HCT116 (cell line): ENCODE data around the gene AUTS2. TPM values are rescaled to one million over a fixed set of nuclear protein-coding genes. Genes with fewer than 3 reads are reported as not detected.

Experiments
- ATAC-seq: fragments of 200-7000 bp; cut with Tn5 transposase; 2 replicates; pipeline ENCODE4 v1.9.1; 2020; ENCODE audit warnings: mild to moderate bottlenecking, moderate library complexity
- BruUV-seq: library from RNA; stranded (reverse); fragments of 400-500 nt; replicated peaks from 2 replicates; lab custom pipeline; 2021; lab: Mats Ljungman, UMichigan
- CTCF ChIA-PET: fragments of 300-600 bp; sonication (Branson Sonifier 250); formaldehyde crosslinking; loops from one replicate; lab custom pipeline; 2021; ENCODE audit warnings: antibody characterized with exemption; lab: Charles Lee
- POLR2A ChIA-PET: fragments of 300-600, 350-600 bp; sonication (Branson Sonifier 250); formaldehyde crosslinking; loops from one replicate; lab custom pipeline; 2021; ENCODE audit warnings: antibody characterized with exemption; lab: Charles Lee
- RAD21 ChIA-PET, 2 experiments: fragments of 300-600 bp; sonication (Branson Sonifier 250); formaldehyde crosslinking; loops; one replicate each; lab custom pipeline; 2023; ENCODE audit warnings: low total read pairs in 2 of 2; ENCODE audit not compliant: uncharacterized antibody in 2 of 2, unreplicated experiment in 2 of 2, low non-redundant PET in 1 of 2; lab: Charles Lee
- DNase-seq: peaks from one replicate; pipeline ENCODE4 v3.0.0-alpha.2; 2010; ENCODE audit warnings: low read depth, low spot score
- H2AFZ ChIP-seq: fragments of 200-600 bp; shearing (Covaris generic), sonication (generic); 2 replicates; pipeline ENCODE4 v1.6.1; 2017; ENCODE audit warnings: low read depth, mixed run types, mixed read lengths, antibody characterized with exemption, low read length; ENCODE audit not compliant: poor library complexity, severe bottlenecking
- H3K27ac ChIP-seq: 2 replicates; pipeline ENCODE4 v1.5.1; 2012; ENCODE audit warnings: low read depth, low read length
- H3K27me3 ChIP-seq: fragments of 200-600 bp; sonication (generic); 2 replicates; pipeline ENCODE4 v1.6.1; 2016; ENCODE audit warnings: mixed run types, low read length, mixed read lengths; ENCODE audit not compliant: insufficient read depth
- H3K36me3 ChIP-seq, 2 experiments: fragments of 200-500 bp in 1 of 2; fragments of 200-600 bp in 1 of 2; sonication (Bioruptor generic) in 1 of 2; sonication (generic) in 1 of 2; 2 replicates each; pipeline versions ENCODE4 v1.5.1 to v1.6.1; 2014 to 2016; ENCODE audit warnings: low read length in 2 of 2, inconsistent platforms in 1 of 2, mixed read lengths in 1 of 2, mixed run types in 1 of 2; ENCODE audit not compliant: insufficient read depth in 2 of 2, control insufficient read depth in 1 of 2
- H3K4me1 ChIP-seq, 2 experiments: fragments of 200-600 bp in 1 of 2; sonication (generic) in 1 of 2; 2 replicates each; pipeline versions ENCODE4 v1.5.1 to v1.6.1; 2012 to 2017; ENCODE audit warnings: low read length in 2 of 2, inconsistent platforms in 1 of 2, mild to moderate bottlenecking in 1 of 2, mixed read lengths in 1 of 2, mixed run types in 1 of 2, moderate library complexity in 1 of 2; ENCODE audit not compliant: insufficient read depth in 2 of 2, control insufficient read depth in 1 of 2
- H3K4me2 ChIP-seq: fragments of 200-600 bp; sonication (generic); 2 replicates; pipeline ENCODE4 v1.6.1; 2017; ENCODE audit warnings: mixed run types, low read length, mixed read lengths
- H3K4me3 ChIP-seq, 2 experiments: fragments of 200-600 bp in 1 of 2; sonication (generic) in 1 of 2; replicated peaks in 1 of 2; 2 replicates each; pipeline ENCODE4 v1.5.1; 2011 to 2016; ENCODE audit warnings: low read length in 2 of 2, control low read depth in 1 of 2, low read depth in 1 of 2, mild to moderate bottlenecking in 1 of 2, mixed read lengths in 1 of 2, mixed run types in 1 of 2
- H3K79me2 ChIP-seq: fragments of 200-600 bp; sonication (generic); 2 replicates; pipeline ENCODE4 v1.6.1; 2017; ENCODE audit warnings: mild to moderate bottlenecking, mixed run types, low read length, moderate library complexity, mixed read lengths; ENCODE audit not compliant: insufficient read depth
- H3K9ac ChIP-seq: fragments of 200-600 bp; sonication (generic); 2 replicates; pipeline ENCODE4 v1.6.1; 2016; ENCODE audit warnings: low read length, mixed read lengths
- H3K9me2 ChIP-seq: fragments of 200-600 bp; sonication (generic), shearing (Covaris generic); 2 replicates; pipeline ENCODE4 v1.6.1; 2017; ENCODE audit warnings: mixed run types, mild to moderate bottlenecking, moderate library complexity; ENCODE audit not compliant: insufficient read depth
- H3K9me3 ChIP-seq, 2 experiments: fragments of 200-500 bp in 1 of 2; fragments of 200-600 bp in 1 of 2; sonication (Bioruptor generic) in 1 of 2; sonication (generic) in 1 of 2; 2 replicates each; pipeline ENCODE4 v1.6.1; 2014 to 2017; ENCODE audit warnings: low read length in 2 of 2, mixed read lengths in 2 of 2, inconsistent platforms in 1 of 2, low read depth in 1 of 2, mild to moderate bottlenecking in 1 of 2, mixed run types in 1 of 2, moderate library complexity in 1 of 2; ENCODE audit not compliant: control insufficient read depth in 1 of 2, insufficient read depth in 1 of 2
- H4K20me1 ChIP-seq: fragments of 200-600 bp; sonication (generic), shearing (Covaris generic); 2 replicates; pipeline ENCODE4 v1.6.1; 2017; ENCODE audit warnings: mixed run types, mild to moderate bottlenecking, moderate library complexity; ENCODE audit not compliant: insufficient read depth
- CBX3 ChIP-seq: IDR thresholded peaks from 2 replicates; pipeline ENCODE4 v1.6.1; 2012; ENCODE audit warnings: low read depth
- CEBPB ChIP-seq: IDR thresholded peaks from 2 replicates; pipeline ENCODE4 v1.6.1; 2012; ENCODE audit warnings: low read depth
- EGR1 ChIP-seq: IDR thresholded peaks from 2 replicates; pipeline ENCODE4 v1.6.1; 2012; ENCODE audit warnings: low read depth
- ELF1 ChIP-seq: IDR thresholded peaks from 2 replicates; pipeline ENCODE4 v1.6.1; 2012; ENCODE audit warnings: low read depth, borderline replicate concordance
- EZH2phosphoT487 ChIP-seq: fragments of 200-600 bp; IDR thresholded peaks from 2 replicates; pipeline ENCODE4 v1.6.1; 2018; ENCODE audit warnings: antibody characterized with exemption, borderline replicate concordance
- JUND ChIP-seq: IDR thresholded peaks from 2 replicates; pipeline ENCODE4 v1.6.1; 2012
- SIN3A ChIP-seq: IDR thresholded peaks from 2 replicates; pipeline ENCODE4 v1.6.1; 2012; ENCODE audit warnings: low read depth
- SP1 ChIP-seq: IDR thresholded peaks from 2 replicates; pipeline ENCODE4 v1.6.1; 2012; ENCODE audit warnings: low read depth
- YY1 ChIP-seq: IDR thresholded peaks from 2 replicates; pipeline ENCODE4 v1.6.1; 2011; ENCODE audit warnings: low read length, low read depth, moderate library complexity, mild to moderate bottlenecking; ENCODE audit not compliant: insufficient replicate concordance; ENCODE audit errors: extremely low read depth
- ZFX ChIP-seq: fragments of 450-650 bp; IDR thresholded peaks from 2 replicates; pipeline ENCODE4 v1.6.1; 2017
- ZNF274 ChIP-seq: fragments of 200-500 bp; sonication (Bioruptor generic); IDR thresholded peaks from 2 replicates; pipeline ENCODE4 v1.6.1; 2014; ENCODE audit warnings: mild to moderate bottlenecking, low read depth, low read length, inconsistent platforms
- intact Hi-C: fragments of 100-400 bp; cut with micrococcal nuclease; formaldehyde crosslinking; loops from 2 replicates; pipeline ENCODE4 v1.10.0; 2022
- total RNA-seq: library from RNA; stranded (reverse); gene quantifications from one replicate; pipeline ENCODE4 v1.2.1, GENCODE V29; 2021; ENCODE audit not compliant: unreplicated experiment
- TF ChIP-seq, protein P1 (sequence below): IDR thresholded peaks from 2 replicates; pipeline ENCODE4 v1.6.1; 2012
- TF ChIP-seq, protein P2 (sequence below): IDR thresholded peaks from 2 replicates; pipeline ENCODE4 v1.6.1; 2011; ENCODE audit warnings: mild to moderate bottlenecking, low read length, moderate library complexity; ENCODE audit not compliant: insufficient replicate concordance; ENCODE audit errors: extremely low read depth
- TF ChIP-seq, protein P3 (sequence below): IDR thresholded peaks from 2 replicates; pipeline ENCODE4 v1.6.1; 2012; ENCODE audit warnings: low read depth
- TF ChIP-seq, protein P4 (sequence below): IDR thresholded peaks from 2 replicates; pipeline ENCODE4 v1.6.1; 2012

The AUTS2 gene
- total RNA-seq, 1 experiment from 2014 or later, result 0.93 TPM

DNA sequence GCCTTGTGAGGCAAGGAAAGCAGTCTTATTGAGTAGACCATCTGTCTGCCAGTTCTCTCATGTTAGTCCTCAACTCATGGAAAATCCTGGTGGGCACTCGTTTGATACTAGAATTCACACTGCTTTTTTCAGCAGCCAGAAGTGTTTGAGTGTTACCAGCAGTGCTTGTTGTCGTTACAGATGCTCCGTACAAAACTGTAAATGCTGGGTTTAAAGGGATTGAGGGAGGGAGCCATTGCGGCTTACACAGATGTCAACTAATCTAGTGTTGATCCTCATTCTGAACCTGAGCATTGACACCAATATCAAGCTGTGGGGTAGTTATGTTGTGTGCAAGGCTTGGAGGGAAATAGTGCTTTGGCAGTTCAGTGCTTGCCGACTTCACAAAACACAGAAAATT, 348.6 kb downstream of the AUTS2 start:
- Histone ChIP-seq H3K4me2 (no peak overlapping the region), H4K20me1 (no peaks in the 10 kb centered on the region), H3K9me2 (no peaks in the 10 kb centered on the region), H3K4me1 (no peaks in the 10 kb centered on the region), H3K4me3 (no peak overlapping the region), H2AFZ (no peak overlapping the region), H3K36me3 (no peaks in the 10 kb centered on the region; a peak in 1 of 4 replicates), H3K27me3 (no peaks in the 10 kb centered on the region), H3K27ac (no peak overlapping the region), H3K9ac (no peak overlapping the region), H3K79me2 (no peaks in the 10 kb centered on the region), H3K9me3 (peaks cover 3 to 29% of the 10 kb centered on the region in 2 experiments; a peak in 2 of 4 replicates)
- TF ChIP-seq ZFX, result no peak
- TF ChIP-seq SIN3A, result no peak
- TF ChIP-seq, protein P1, sequence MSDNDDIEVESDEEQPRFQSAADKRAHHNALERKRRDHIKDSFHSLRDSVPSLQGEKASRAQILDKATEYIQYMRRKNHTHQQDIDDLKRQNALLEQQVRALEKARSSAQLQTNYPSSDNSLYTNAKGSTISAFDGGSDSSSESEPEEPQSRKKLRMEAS, result no peak
- TF ChIP-seq SP1, result no peak
- TF ChIP-seq EZH2phosphoT487, result no peak
- no peak for TF ChIP-seq CBX3
- TF ChIP-seq, protein P2, sequence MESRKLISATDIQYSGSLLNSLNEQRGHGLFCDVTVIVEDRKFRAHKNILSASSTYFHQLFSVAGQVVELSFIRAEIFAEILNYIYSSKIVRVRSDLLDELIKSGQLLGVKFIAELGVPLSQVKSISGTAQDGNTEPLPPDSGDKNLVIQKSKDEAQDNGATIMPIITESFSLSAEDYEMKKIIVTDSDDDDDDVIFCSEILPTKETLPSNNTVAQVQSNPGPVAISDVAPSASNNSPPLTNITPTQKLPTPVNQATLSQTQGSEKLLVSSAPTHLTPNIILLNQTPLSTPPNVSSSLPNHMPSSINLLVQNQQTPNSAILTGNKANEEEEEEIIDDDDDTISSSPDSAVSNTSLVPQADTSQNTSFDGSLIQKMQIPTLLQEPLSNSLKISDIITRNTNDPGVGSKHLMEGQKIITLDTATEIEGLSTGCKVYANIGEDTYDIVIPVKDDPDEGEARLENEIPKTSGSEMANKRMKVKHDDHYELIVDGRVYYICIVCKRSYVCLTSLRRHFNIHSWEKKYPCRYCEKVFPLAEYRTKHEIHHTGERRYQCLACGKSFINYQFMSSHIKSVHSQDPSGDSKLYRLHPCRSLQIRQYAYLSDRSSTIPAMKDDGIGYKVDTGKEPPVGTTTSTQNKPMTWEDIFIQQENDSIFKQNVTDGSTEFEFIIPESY, result no peak
- no peak for TF ChIP-seq YY1
- no peak for TF ChIP-seq ELF1
- TF ChIP-seq, protein P3, sequence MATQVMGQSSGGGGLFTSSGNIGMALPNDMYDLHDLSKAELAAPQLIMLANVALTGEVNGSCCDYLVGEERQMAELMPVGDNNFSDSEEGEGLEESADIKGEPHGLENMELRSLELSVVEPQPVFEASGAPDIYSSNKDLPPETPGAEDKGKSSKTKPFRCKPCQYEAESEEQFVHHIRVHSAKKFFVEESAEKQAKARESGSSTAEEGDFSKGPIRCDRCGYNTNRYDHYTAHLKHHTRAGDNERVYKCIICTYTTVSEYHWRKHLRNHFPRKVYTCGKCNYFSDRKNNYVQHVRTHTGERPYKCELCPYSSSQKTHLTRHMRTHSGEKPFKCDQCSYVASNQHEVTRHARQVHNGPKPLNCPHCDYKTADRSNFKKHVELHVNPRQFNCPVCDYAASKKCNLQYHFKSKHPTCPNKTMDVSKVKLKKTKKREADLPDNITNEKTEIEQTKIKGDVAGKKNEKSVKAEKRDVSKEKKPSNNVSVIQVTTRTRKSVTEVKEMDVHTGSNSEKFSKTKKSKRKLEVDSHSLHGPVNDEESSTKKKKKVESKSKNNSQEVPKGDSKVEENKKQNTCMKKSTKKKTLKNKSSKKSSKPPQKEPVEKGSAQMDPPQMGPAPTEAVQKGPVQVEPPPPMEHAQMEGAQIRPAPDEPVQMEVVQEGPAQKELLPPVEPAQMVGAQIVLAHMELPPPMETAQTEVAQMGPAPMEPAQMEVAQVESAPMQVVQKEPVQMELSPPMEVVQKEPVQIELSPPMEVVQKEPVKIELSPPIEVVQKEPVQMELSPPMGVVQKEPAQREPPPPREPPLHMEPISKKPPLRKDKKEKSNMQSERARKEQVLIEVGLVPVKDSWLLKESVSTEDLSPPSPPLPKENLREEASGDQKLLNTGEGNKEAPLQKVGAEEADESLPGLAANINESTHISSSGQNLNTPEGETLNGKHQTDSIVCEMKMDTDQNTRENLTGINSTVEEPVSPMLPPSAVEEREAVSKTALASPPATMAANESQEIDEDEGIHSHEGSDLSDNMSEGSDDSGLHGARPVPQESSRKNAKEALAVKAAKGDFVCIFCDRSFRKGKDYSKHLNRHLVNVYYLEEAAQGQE, result no peak
- TF ChIP-seq, protein P4, sequence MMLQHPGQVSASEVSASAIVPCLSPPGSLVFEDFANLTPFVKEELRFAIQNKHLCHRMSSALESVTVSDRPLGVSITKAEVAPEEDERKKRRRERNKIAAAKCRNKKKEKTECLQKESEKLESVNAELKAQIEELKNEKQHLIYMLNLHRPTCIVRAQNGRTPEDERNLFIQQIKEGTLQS, result no peak
- TF ChIP-seq JUND, result no peak
- no peak for TF ChIP-seq CEBPB
- TF ChIP-seq ZNF274, result no peak
- no peak for TF ChIP-seq EGR1
- ATAC-seq (no peak), DNase-seq (no peak)
- ChIA-PET POLR2A (no interaction called here), CTCF (no interaction called here), RAD21 (no interaction called here)
- BruUV-seq, result no TSS peak
- intact Hi-C loops, result no loop called here
